ENCODE measurements around the gene RFX4. TPM values are rescaled to one million over a fixed set of nuclear protein-coding genes. Genes with fewer than 3 reads are reported as not detected.

The RFX4 gene
- total RNA-seq, 1 experiment from 2014 or later, result not detected

- Histone ChIP-seq H3K4me1 (ENCODE audit: control insufficient read depth, insufficient read depth, low read length) (no peaks in the 10 kb centered on the region), H3K4me3 (ENCODE audit: low read depth in 2 of 2, low read length in 2 of 2) (no peak overlapping the region), H3K36me3 (ENCODE audit: control insufficient read depth, insufficient read depth, low read length) (no peaks in the 10 kb centered on the region), H3K27me3 (ENCODE audit: control insufficient read depth, insufficient read depth, low read length) (no peaks in the 10 kb centered on the region; the same call in 1 of the 2 replicates), H3K9me3 (ENCODE audit: control insufficient read depth, insufficient read depth, low read depth, low read length) (no peaks in the 10 kb centered on the region), H3K27ac (ENCODE audit: low read length) (no peak overlapping the region)
- TF ChIP-seq SIN3A (IDR thresholded peaks at IDR 0.05; ENCODE audit: borderline replicate concordance, insufficient read depth, low read depth, low read length), result no peak
- no peak for TF ChIP-seq POLR2AphosphoS5 (IDR thresholded peaks at IDR 0.05; ENCODE audit: low read depth, low read length)
- TF ChIP-seq REST (IDR thresholded peaks at IDR 0.05; ENCODE audit: insufficient read depth in 1 of 2, low read depth in 2 of 2, low read length in 1 of 2), result no peak
- TF ChIP-seq CTCF (IDR thresholded peaks at IDR 0.05), result no peak
- TF ChIP-seq TCF7L2 (IDR thresholded peaks at IDR 0.05; ENCODE audit: low read depth, low read length), result no peak
- ATAC-seq (no peak), DNase-seq (ENCODE audit: low read depth, low spot score) (no peak)
- no TSS peak for BruUV-seq (replicated peaks)
- in situ Hi-C loops (cut with HindIII; ENCODE audit: low pct_unique_long_range_greater_than_20kb, low sequenced_read_pairs), result no loop called here
- POLR2A ChIA-PET, result no interaction called here
- CTCF ChIA-PET, result no interaction called here
- intact Hi-C loops (cut with micrococcal nuclease; ENCODE audit: unreplicated experiment), result no loop called here
Measured at GRCh38 chr12:106758349-106759110, 175.7 kb downstream of the RFX4 start.

- H3K4me1 ChIP-seq (ENCODE audit: control insufficient read depth, insufficient read depth, low read length), result no peaks in the 10 kb centered on the region
- POLR2A ChIA-PET, result no interaction called here
- intact Hi-C loops (cut with micrococcal nuclease; ENCODE audit: unreplicated experiment) (no loop called here), in situ Hi-C loops (cut with HindIII; ENCODE audit: low pct_unique_long_range_greater_than_20kb, low sequenced_read_pairs) (no loop called here)
- no TSS peak for BruUV-seq (replicated peaks)
- CTCF ChIA-PET, result no interaction called here
- no peak overlapping the region for H3K27ac ChIP-seq (ENCODE audit: low read length)
- ATAC-seq (no peak), DNase-seq (ENCODE audit: low read depth, low spot score) (no peak)
- H3K9me3 ChIP-seq (ENCODE audit: control insufficient read depth, insufficient read depth, low read depth, low read length), result no peaks in the 10 kb centered on the region
- H3K4me3 ChIP-seq (ENCODE audit: low read depth in 2 of 2, low read length in 2 of 2), result no peak overlapping the region
- TF ChIP-seq REST (IDR thresholded peaks at IDR 0.05; ENCODE audit: insufficient read depth in 1 of 2, low read depth in 2 of 2, low read length in 1 of 2), result no peak
- no peak for TF ChIP-seq CTCF (IDR thresholded peaks at IDR 0.05)
- TF ChIP-seq SIN3A (IDR thresholded peaks at IDR 0.05; ENCODE audit: borderline replicate concordance, insufficient read depth, low read depth, low read length), result no peak
- no peak for TF ChIP-seq TCF7L2 (IDR thresholded peaks at IDR 0.05; ENCODE audit: low read depth, low read length)
- TF ChIP-seq POLR2AphosphoS5 (IDR thresholded peaks at IDR 0.05; ENCODE audit: low read depth, low read length), result no peak
- no peaks in the 10 kb centered on the region; the same call in 1 of the 2 replicates for H3K27me3 ChIP-seq (ENCODE audit: control insufficient read depth, insufficient read depth, low read length)
- H3K36me3 ChIP-seq (ENCODE audit: control insufficient read depth, insufficient read depth, low read length), result no peaks in the 10 kb centered on the region
Measured at GRCh38 chr12:106759526-106760183, 176.9 kb downstream of the RFX4 start.

Data from Panc1 (cell line).